GM12875 (cell line): ENCODE data around the gene VPS8.

Experiments
- H3K4me3 ChIP-seq: one replicate; pipeline ENCODE4 v1.5.1; 2011; ENCODE audit warnings: low read depth, low read length, control low read depth
- CTCF ChIP-seq: IDR thresholded peaks from 2 replicates; pipeline ENCODE4 v1.5.1; 2011; ENCODE audit warnings: low read depth, mild to moderate bottlenecking, control low read depth, inconsistent platforms, low read length, moderate library complexity, borderline replicate concordance; ENCODE audit not compliant: insufficient read depth

VPS8 gene

GRCh38 chr3:184777566-184778356 lies 34.2 kb upstream of the VPS8 start:
- TF ChIP-seq CTCF, result peak; percentile 65
- H3K4me3 ChIP-seq, result no peak overlapping the region

GRCh38 chr3:184778426-184779332 lies 33.3 kb upstream of the VPS8 start:
- TF ChIP-seq CTCF, result no peak
- H3K4me3 ChIP-seq, result no peak overlapping the region

- TF ChIP-seq CTCF, result no peak
Observed at GRCh38 chr3:184780981-184781515, 30.9 kb upstream of the VPS8 start.

GRCh38 chr3:184781801-184782200 lies 30.2 kb upstream of the VPS8 start:
- no peak for TF ChIP-seq CTCF
- no peak overlapping the region for H3K4me3 ChIP-seq

More at GRCh38 chr3:184780981-184781515, 30.9 kb upstream of the VPS8 start:
- H3K4me3 ChIP-seq, result no peak overlapping the region

GRCh38 chr3:184783319-184783718 lies 28.6 kb upstream of the VPS8 start:
- no peak for TF ChIP-seq CTCF
- H3K4me3 ChIP-seq, result no peak overlapping the region

- no peak overlapping the region for H3K4me3 ChIP-seq
- no peak for TF ChIP-seq CTCF
Observed at GRCh38 chr3:184784731-184785500, 27.1 kb upstream of the VPS8 start.
